A673 (cell line): ENCODE measurements around the gene KDM4D.

Experiments
- CTCF ChIP-seq: fragments of 300-800, 200-600 bp; sonication (generic); conservative IDR thresholded peaks from 2 replicates; pipeline ENCODE4 v1.5.1; 2017; ENCODE audit warnings: low read depth, mild to moderate bottlenecking, antibody characterized with exemption, low read length, moderate library complexity, mixed read lengths
- EZH2 ChIP-seq: fragments of 200-600 bp; sonication (generic); IDR thresholded peaks from 2 replicates; pipeline ENCODE4 v1.6.1; 2017; ENCODE audit warnings: borderline replicate concordance, low read depth, mild to moderate bottlenecking, mixed read lengths, antibody characterized with exemption, low read length; ENCODE audit not compliant: poor library complexity, severe bottlenecking

GRCh38 chr11:94938095-94939055 lies 35.1 kb upstream of the KDM4D start:
- no peak for TF ChIP-seq CTCF
- no peak for TF ChIP-seq EZH2
